Prostate gland (tissue), 2 donors: ENCODE measurements around the gene PDE10A. TPM values are rescaled to one million over a fixed set of nuclear protein-coding genes. Genes with fewer than 3 reads are reported as not detected.

Source experiments
- DNase-seq: peaks from one replicate; pipeline ENCODE4 v3.0.0-alpha.2; 2019; ENCODE audit warnings: low spot score
- H3K27ac ChIP-seq, 2 donors: fragments of 200-600 bp; sonication (generic); 2 replicates each; pipeline ENCODE4 v1.5.1; 2017 to 2019
- H3K27me3 ChIP-seq: fragments of 200-600 bp; sonication (generic); replicated peaks from 2 replicates; pipeline ENCODE4 v1.5.1; 2019; ENCODE audit not compliant: insufficient read depth
- H3K36me3 ChIP-seq, 2 donors: fragments of 200-600 bp; sonication (generic); 1 replicate in 1 of 2; 2 replicates in 1 of 2; pipeline versions ENCODE4 v1.5.1 to v1.8.1; 2017 to 2019
- H3K4me1 ChIP-seq: fragments of 200-600 bp; sonication (generic); replicated peaks from 2 replicates; pipeline ENCODE4 v1.5.1; 2019
- H3K4me3 ChIP-seq, 2 donors: fragments of 200-600 bp; sonication (generic); 2 replicates each; pipeline ENCODE4 v1.5.1; 2017 to 2019
- H3K9me3 ChIP-seq: fragments of 200-600 bp; sonication (generic); 2 replicates; pipeline ENCODE4 v1.5.1; 2017
- POLR2A ChIP-seq: fragments of 450-650 bp; IDR thresholded peaks from one replicate; pipeline ENCODE4 v1.6.1; 2016; ENCODE audit warnings: antibody characterized with exemption, mild to moderate bottlenecking
- POLR2AphosphoS5 ChIP-seq: sonication (generic); formaldehyde crosslinking; IDR thresholded peaks from one replicate; pipeline ENCODE4 v1.6.1; 2017; ENCODE audit warnings: antibody characterized with exemption
- WGBS: methylation state at CpG from one replicate; pipeline ENCODE4 v1.1.5; 2018; 5-methylcytosine and 5-hydroxymethylcytosine counted together
- intact Hi-C: fragments of 100-400 bp; cut with DNase I; formaldehyde crosslinking; loops from one replicate; pipeline ENCODE4 v1.14.2; 2022
- total RNA-seq, 2 donors: library from RNA; depleted of rRNA; stranded (reverse); fragments of >200 nt; gene quantifications; one replicate each; pipeline ENCODE4 v1.1.0, GENCODE V29; 2016
- TF ChIP-seq, protein P1 (sequence below), 4 experiments: fragments of 200-600 bp in 2 of 4; fragments of 450-650 bp in 2 of 4; sonication (generic) in 2 of 4; IDR thresholded peaks; 1 replicate in 3 of 4; 2 replicates in 1 of 4; pipeline ENCODE4 v1.5.1; 2016 to 2019; ENCODE audit warnings: antibody characterized with exemption in 4 of 4, mild to moderate bottlenecking in 2 of 4, moderate library complexity in 2 of 4

PDE10A gene
- total RNA-seq, 2 donors from 2014 or later = 9.6 to 13.5 TPM

- Histone ChIP-seq H3K4me3 (no peak overlapping the region), H3K9me3 (no peaks in the 10 kb centered on the region), H3K4me1 (no peaks in the 10 kb centered on the region), H3K27ac (no peak overlapping the region), H3K27me3 (no peaks in the 10 kb centered on the region), H3K36me3 (no peaks in the 10 kb centered on the region)
- 85% methylated on average over 3 of the region's 3 CpGs for WGBS
- intact Hi-C loops = no loop called here
- no peak for DNase-seq
- no peak for TF ChIP-seq POLR2AphosphoS5
- no peak for TF ChIP-seq POLR2A
- TF ChIP-seq, protein P1, sequence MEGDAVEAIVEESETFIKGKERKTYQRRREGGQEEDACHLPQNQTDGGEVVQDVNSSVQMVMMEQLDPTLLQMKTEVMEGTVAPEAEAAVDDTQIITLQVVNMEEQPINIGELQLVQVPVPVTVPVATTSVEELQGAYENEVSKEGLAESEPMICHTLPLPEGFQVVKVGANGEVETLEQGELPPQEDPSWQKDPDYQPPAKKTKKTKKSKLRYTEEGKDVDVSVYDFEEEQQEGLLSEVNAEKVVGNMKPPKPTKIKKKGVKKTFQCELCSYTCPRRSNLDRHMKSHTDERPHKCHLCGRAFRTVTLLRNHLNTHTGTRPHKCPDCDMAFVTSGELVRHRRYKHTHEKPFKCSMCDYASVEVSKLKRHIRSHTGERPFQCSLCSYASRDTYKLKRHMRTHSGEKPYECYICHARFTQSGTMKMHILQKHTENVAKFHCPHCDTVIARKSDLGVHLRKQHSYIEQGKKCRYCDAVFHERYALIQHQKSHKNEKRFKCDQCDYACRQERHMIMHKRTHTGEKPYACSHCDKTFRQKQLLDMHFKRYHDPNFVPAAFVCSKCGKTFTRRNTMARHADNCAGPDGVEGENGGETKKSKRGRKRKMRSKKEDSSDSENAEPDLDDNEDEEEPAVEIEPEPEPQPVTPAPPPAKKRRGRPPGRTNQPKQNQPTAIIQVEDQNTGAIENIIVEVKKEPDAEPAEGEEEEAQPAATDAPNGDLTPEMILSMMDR (IDR thresholded peaks at IDR 0.05) = no peak
Measured at GRCh38 chr6:165383323-165383722, 279.7 kb downstream of the PDE10A start.

- Histone ChIP-seq H3K4me3 (no peak overlapping the region), H3K9me3 (no peaks in the 10 kb centered on the region), H3K4me1 (no peaks in the 10 kb centered on the region), H3K27ac (no peak overlapping the region), H3K36me3 (no peaks in the 10 kb centered on the region), H3K27me3 (no peaks in the 10 kb centered on the region)
- intact Hi-C loops = no loop called here
- WGBS = 88% methylated on average over 1 of the region's 1 CpG
- DNase-seq = no peak
- TF ChIP-seq POLR2A (no peak), POLR2AphosphoS5 (no peak)
- TF ChIP-seq, protein P1 (IDR thresholded peaks at IDR 0.05) = no peak
Measured at GRCh38 chr6:165376100-165376499, 286.9 kb downstream of the PDE10A start.

- H3K4me1 ChIP-seq = no peaks in the 10 kb centered on the region
- TF ChIP-seq POLR2A = no peak
- TF ChIP-seq, protein P1 (IDR thresholded peaks at IDR 0.05) = no peak
- TF ChIP-seq POLR2AphosphoS5 = no peak
- H3K36me3 ChIP-seq = no peaks in the 10 kb centered on the region
- H3K27ac ChIP-seq = no peak overlapping the region
- H3K27me3 ChIP-seq = no peaks in the 10 kb centered on the region
- H3K4me3 ChIP-seq = no peak overlapping the region
- H3K9me3 ChIP-seq = no peaks in the 10 kb centered on the region
- intact Hi-C loops = no loop called here
- DNase-seq = no peak
- 96% methylated on average over 1 of the region's 1 CpG for WGBS
Measured at GRCh38 chr6:165365371-165365770, 297.7 kb downstream of the PDE10A start.

GRCh38 chr6:165345700-165346099 lies 317.3 kb downstream of the PDE10A start:
- H3K27ac ChIP-seq = no peak overlapping the region
- intact Hi-C loops = no loop called here
- no peaks in the 10 kb centered on the region for H3K36me3 ChIP-seq
- no peaks in the 10 kb centered on the region for H3K4me1 ChIP-seq
- DNase-seq = no peak
- H3K9me3 ChIP-seq = no peaks in the 10 kb centered on the region
- TF ChIP-seq, protein P1 (IDR thresholded peaks at IDR 0.05) = no peak
- TF ChIP-seq POLR2A = no peak
- no peak for TF ChIP-seq POLR2AphosphoS5
- no peaks in the 10 kb centered on the region for H3K27me3 ChIP-seq
- no peak overlapping the region for H3K4me3 ChIP-seq
- WGBS = 78% methylated on average over 4 of the region's 4 CpGs

GRCh38 chr6:165340532-165340931 lies 322.5 kb downstream of the PDE10A start:
- Histone ChIP-seq H3K9me3 (no peaks in the 10 kb centered on the region), H3K27ac (no peak overlapping the region), H3K4me1 (no peaks in the 10 kb centered on the region), H3K36me3 (no peaks in the 10 kb centered on the region), H3K27me3 (no peaks in the 10 kb centered on the region), H3K4me3 (no peak overlapping the region)
- 60% methylated on average over 5 of the region's 5 CpGs for WGBS
- intact Hi-C loops = no loop called here
- no peak for DNase-seq
- TF ChIP-seq POLR2A (no peak), POLR2AphosphoS5 (no peak)
- TF ChIP-seq, protein P1 (IDR thresholded peaks at IDR 0.05) = no peak
